Activated naive CD8-positive, alpha-beta T cell (primary cell): Measurements from ENCODE around the gene ACTR10.
"Not testable (repeated sequence)": the region's sequence is repeated elsewhere in the genome, so short reads cannot be mapped to it uniquely, and the experiment has no call there.

Source experiments
- H3K27ac Mint-ChIP-seq: one replicate; pipeline ENCODE4 v1.8.0; 2021; ENCODE audit warnings: mixed read lengths
- H3K27me3 Mint-ChIP-seq: one replicate; pipeline ENCODE4 v1.8.0; 2021; ENCODE audit warnings: mixed read lengths
- H3K36me3 Mint-ChIP-seq: one replicate; pipeline ENCODE4 v1.8.0; 2021; ENCODE audit warnings: mixed read lengths
- H3K4me1 Mint-ChIP-seq: one replicate; pipeline ENCODE4 v1.8.0; 2021; ENCODE audit warnings: low read depth, mixed read lengths
- H3K4me3 Mint-ChIP-seq: one replicate; pipeline ENCODE4 v1.8.0; 2021; ENCODE audit warnings: mild to moderate bottlenecking, mixed read lengths
- H3K9me3 Mint-ChIP-seq: one replicate; pipeline ENCODE4 v1.8.0; 2021; ENCODE audit warnings: low read depth, mixed read lengths

The ACTR10 gene

DNA sequence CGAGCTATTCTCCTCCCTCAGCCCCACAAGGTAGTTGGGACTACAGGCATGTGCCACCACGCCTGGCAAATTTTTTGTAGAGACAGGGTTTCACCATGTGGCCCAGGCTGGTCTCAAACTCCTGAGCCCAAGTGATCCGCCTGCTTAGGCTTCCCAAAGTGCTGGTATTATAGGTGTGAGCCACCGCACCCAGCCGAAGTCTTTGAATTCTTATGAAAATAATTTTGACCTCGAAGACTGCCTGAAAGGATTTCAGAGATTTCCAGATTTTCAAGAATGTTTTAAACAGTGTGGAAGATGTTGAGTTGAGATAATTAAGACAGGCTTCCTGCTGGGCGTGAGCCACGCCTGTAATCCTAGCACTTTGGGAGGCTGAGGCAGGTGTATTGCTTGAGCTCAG is 49.7 kb downstream of the ACTR10 start:
- Mint-ChIP-seq H3K27me3 (no peaks in the 10 kb centered on the region), H3K9me3 (no peaks in the 10 kb centered on the region), H3K4me1 (peaks cover 45% of the 10 kb centered on the region), H3K27ac (no peak overlapping the region), H3K4me3 (no peak overlapping the region), H3K36me3 (peaks cover 15% of the 10 kb centered on the region)

DNA sequence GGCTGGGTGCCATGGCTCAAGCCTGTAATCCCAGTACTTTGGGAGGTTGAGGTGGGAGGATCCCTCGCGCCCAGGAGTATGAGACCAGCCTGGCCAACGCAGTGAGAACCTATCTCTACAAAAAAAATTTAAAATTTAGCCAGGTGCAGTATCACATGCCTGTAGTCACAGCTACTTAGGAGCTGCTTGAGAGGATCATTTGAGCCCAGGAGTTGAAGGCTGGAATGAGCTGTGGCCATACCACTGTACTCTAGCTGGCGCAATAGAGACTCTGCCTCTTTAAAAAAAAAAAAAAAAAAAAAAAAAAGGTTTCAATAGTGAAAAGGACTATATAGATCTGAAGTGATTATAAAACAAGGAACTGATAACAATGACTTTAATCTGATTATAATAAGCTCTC is 58.2 kb downstream of the ACTR10 start:
- Mint-ChIP-seq H3K36me3 (peaks cover 8% of the 10 kb centered on the region), H3K27ac (no peak overlapping the region), H3K27me3 (no peaks in the 10 kb centered on the region)

DNA sequence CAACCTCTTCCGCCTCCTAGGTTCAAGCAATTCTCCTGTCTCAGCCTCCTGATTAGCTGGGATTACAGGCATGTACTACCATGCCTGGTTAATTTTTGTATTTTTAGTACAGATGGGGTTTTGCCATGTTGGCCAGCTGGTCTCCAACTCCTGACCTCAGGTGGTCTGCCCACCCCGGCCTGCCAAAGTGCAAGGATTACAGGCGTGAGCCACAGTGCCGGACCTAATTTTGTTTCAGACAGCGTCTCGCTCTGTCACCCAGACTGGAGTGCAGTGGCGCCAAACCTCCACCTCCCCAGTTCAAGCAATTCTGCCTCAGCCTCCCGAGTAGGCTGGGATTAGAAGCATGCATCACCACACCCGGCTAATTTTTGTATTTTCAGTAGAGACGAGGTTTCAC is 62.1 kb downstream of the ACTR10 start:
- H3K27ac Mint-ChIP-seq, H3K9me3 Mint-ChIP-seq, H3K27me3 Mint-ChIP-seq, H3K4me3 Mint-ChIP-seq: not testable (repeated sequence)
- H3K4me1 Mint-ChIP-seq, result peaks cover 26% of the 10 kb centered on the region
- H3K36me3 Mint-ChIP-seq, result peaks cover 20% of the 10 kb centered on the region

More for the DNA sequence above, 58.2 kb downstream of the ACTR10 start:
- Mint-ChIP-seq H3K4me3 (no peak overlapping the region), H3K9me3 (no peaks in the 10 kb centered on the region), H3K4me1 (peaks cover 21% of the 10 kb centered on the region)

DNA sequence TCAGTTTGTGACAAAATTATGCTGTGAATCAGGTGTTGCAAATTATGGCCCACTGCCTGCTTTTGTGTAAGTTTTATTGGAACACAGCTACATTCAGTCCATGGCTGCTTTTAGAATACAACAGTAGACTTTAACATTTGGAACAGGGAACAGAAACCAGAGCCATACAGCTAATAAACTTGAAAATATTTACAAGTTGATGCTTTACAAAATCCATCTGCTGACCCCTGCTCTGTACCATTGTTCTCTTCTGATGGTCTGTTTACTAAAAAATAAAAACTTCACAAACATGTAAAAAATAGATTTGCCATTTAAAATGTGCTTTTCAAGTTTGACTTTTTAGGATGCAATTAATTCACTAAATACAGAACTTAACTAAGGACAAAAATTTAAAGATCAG is 65.5 kb downstream of the ACTR10 start:
- H3K27me3 Mint-ChIP-seq, result no peaks in the 10 kb centered on the region
- peak overlapping the region; percentile 41 for H3K27ac Mint-ChIP-seq
- no peaks in the 10 kb centered on the region for H3K9me3 Mint-ChIP-seq
- peaks cover 19% of the 10 kb centered on the region for H3K36me3 Mint-ChIP-seq
- H3K4me3 Mint-ChIP-seq, result no peak overlapping the region
- H3K4me1 Mint-ChIP-seq, result peaks cover 20% of the 10 kb centered on the region

DNA sequence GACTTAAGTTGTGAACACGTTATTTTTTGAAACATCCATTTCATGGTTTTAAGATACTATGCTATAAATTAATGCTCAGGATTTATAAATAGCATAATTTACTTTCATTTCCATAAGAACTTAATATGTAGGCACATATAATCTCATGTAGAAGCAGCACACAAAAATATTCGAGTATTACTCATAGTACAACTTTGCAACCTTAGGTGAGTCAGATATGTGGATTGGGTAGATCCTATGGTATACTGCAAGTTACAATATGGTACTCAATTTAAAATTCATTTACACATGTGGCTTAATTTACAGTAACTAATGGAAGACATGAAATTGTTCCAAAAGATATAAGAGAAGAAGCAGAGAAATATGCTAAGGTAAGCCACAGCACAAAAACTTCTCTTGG is 70.7 kb downstream of the ACTR10 start:
- H3K4me3 Mint-ChIP-seq, result no peak overlapping the region
- peak overlapping the region; percentile 70 for H3K27ac Mint-ChIP-seq
- no peaks in the 10 kb centered on the region for H3K9me3 Mint-ChIP-seq
- H3K4me1 Mint-ChIP-seq, result peaks cover 46% of the 10 kb centered on the region
- H3K36me3 Mint-ChIP-seq, result peaks cover 23% of the 10 kb centered on the region
- H3K27me3 Mint-ChIP-seq, result no peaks in the 10 kb centered on the region

DNA sequence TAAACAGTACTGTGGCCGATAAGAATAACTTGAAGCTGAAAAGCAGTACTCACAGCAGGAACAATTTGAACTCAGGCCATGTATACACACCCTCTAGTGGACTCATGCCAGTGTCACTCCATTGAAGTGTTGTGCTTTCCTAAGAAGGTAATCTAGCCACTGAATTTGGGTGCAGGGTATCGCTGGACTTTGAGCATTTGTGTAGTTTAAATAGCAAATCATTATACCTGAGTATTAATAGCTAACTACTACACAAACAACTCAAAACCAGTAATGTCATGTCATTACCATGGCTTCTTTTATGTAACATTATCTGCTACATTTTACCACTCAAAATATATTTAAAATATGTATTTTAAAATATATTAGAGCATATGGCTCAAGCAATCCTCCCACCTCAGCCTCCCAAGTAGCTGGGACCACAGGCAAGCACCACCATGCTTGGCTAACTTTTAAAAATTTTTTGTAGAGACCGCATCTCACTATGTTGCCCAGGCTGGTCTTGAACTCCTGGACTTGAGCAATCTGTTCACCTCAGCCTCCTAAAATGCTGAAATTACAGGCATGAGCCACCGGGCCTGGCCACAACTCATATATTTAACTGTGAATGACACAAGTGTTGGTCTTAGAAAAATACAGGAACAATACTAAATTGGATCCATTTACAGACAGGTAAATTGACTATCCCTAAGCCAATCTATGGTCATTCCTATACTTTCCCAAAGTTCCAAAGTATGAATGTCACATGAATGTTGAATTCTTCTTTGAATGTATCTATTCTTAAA is 72.8 kb downstream of the ACTR10 start:
- Mint-ChIP-seq H3K27me3 (no peaks in the 10 kb centered on the region), H3K4me1 (peaks cover 53% of the 10 kb centered on the region), H3K27ac (peak overlapping the region; percentile 17), H3K9me3 (no peaks in the 10 kb centered on the region), H3K4me3 (no peak overlapping the region), H3K36me3 (peaks cover 20% of the 10 kb centered on the region)

DNA sequence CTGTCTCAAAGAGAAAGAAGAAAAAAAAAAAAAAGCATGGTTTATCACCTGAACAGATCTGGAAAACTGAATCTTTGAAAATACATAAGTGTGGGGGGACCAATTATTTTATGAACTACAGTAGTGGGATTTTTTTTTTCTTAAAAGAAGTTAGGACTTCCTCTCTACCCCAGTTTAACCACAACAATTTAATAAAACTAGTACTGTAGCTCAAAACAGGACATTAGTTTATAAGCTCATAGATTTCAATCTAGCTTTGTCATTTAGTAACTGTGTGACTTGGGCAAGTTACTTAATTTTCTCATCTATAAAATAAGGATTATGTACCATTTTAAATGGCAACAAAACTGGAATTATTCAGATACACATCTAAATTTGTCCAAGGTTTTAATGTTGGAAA is 74.9 kb downstream of the ACTR10 start:
- Mint-ChIP-seq H3K27me3 (no peaks in the 10 kb centered on the region), H3K4me3 (peak overlapping the region; percentile 50), H3K27ac (peak overlapping the region; percentile 90), H3K9me3 (no peaks in the 10 kb centered on the region), H3K36me3 (peaks cover 21% of the 10 kb centered on the region), H3K4me1 (peaks cover 61% of the 10 kb centered on the region)

DNA sequence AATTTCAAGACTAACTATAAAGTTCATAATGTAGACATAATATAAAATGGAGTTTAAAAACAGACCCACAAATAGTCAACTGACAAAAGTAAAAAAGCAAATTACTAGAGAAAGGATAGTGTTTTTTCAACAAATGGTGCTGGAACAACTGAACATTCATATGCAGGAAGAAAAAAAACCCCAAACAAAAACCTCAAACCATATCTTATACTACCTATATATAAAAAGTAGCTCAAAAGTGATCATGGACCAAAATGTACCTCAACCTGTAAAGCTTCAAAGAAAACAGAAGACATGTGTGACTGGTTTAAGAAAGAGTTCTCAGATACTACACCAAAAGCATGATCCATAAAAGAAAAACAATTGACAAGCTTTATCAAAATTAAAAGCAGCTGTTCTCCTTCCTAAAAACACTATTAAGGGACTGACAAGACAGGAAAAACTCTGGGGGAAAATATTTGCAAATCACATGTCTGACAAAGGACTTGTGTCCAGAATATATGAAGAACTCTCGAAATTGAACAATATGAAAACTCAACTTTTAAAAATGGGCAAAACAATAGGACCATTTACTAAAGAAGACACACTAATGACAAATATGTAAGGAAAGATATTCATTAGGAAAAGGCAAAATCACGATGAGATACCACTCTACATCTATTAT is 75.7 kb downstream of the ACTR10 start:
- H3K4me1 Mint-ChIP-seq, result peaks cover 62% of the 10 kb centered on the region
- peak overlapping the region; percentile 36 for H3K4me3 Mint-ChIP-seq

DNA sequence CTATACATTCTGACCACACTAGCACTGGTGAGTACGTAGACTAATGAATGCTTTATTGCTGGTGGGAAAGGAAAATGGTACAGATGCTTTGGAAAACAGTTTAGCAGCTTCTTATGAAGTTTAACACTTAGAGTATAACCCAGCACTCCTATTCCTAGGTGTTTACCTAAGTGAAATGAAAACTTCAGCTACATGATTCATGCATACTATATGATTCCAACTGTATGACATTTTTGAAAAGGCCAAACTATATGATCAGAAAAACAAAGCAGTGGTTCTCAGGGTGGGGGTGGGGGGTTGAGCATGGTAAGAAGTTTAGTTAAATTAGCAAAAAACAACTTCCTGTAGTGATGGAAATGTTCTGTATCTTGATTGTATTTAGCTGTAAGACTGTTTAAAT is 76.3 kb downstream of the ACTR10 start:
- H3K4me1 Mint-ChIP-seq, result peaks cover 63% of the 10 kb centered on the region
- peak overlapping the region; percentile 90 for H3K27ac Mint-ChIP-seq
- H3K4me3 Mint-ChIP-seq, result peak overlapping the region; percentile 36
- H3K9me3 Mint-ChIP-seq, result no peaks in the 10 kb centered on the region
- no peaks in the 10 kb centered on the region for H3K27me3 Mint-ChIP-seq
- H3K36me3 Mint-ChIP-seq, result peaks cover 16% of the 10 kb centered on the region

More for the DNA sequence above, 75.7 kb downstream of the ACTR10 start:
- Mint-ChIP-seq H3K27me3 (no peaks in the 10 kb centered on the region), H3K9me3 (no peaks in the 10 kb centered on the region), H3K27ac (peak overlapping the region; percentile 90), H3K36me3 (peaks cover 15% of the 10 kb centered on the region)

DNA sequence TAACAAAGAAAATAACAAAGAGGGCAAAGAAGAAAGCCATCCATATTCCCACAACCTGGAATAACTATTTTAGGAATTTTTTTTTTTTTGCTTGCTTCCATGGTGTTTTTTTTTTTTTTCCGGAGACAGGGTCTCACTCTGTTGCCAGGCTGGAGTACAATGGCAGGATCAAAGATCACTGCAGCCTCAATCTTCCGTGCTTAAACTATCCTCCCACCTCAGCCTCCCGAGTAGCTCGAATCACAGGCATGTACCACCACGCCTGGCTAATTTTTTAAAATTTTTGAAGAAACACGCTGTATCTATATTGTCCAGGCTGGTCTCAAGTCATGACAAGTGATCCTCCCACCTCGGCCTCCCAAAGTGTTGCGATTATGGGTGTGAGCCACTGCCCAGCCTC is 78.2 kb downstream of the ACTR10 start:
- no peaks in the 10 kb centered on the region for H3K27me3 Mint-ChIP-seq
- peaks cover 17% of the 10 kb centered on the region for H3K36me3 Mint-ChIP-seq
- H3K9me3 Mint-ChIP-seq, result no peaks in the 10 kb centered on the region
- no peak overlapping the region for H3K4me3 Mint-ChIP-seq
- H3K4me1 Mint-ChIP-seq, result peaks cover 74% of the 10 kb centered on the region
- H3K27ac Mint-ChIP-seq, result no peak overlapping the region

DNA sequence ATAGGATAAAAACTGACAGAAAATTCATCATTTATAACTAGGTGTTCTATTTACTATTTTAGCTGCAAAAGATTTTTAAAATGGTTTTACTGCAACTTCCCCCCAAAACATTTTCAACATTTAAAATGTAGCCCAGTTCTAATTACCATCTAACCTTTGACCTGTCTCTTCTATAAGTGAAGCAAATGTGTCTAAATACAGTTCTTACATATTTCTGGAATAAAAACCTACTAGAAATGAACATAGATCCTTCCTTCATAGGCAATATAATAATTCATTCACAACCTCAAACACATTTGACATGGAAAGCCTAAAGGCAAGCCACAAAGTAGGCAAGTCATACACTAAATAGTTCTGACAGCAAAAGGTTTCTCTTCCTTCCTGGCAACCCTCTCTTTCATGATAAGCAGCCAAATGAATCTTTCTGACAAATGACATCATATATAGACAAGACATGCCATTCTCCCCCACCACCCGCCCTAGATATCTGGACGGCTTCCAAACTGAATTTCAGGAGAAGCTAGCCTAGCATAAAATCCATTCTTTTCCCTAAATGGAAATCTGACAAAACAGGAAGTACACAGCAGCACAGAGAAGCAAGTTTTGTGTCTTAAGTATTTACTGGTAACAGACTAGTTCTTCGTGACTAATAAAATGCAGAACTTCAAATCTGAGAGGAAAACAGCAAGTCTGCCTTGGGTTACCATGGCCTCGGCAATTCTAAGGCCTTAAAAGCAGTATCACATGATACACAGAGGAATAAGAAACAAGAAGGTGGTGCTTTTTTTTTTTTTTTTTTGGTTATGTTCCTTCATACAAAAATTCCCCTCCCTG is 81.2 kb downstream of the ACTR10 start:
- Mint-ChIP-seq H3K4me1 (peaks cover 77% of the 10 kb centered on the region), H3K4me3 (peak overlapping the region; percentile 65), H3K9me3 (no peaks in the 10 kb centered on the region), H3K27ac (peak overlapping the region; percentile 89), H3K36me3 (peaks cover 18% of the 10 kb centered on the region), H3K27me3 (no peaks in the 10 kb centered on the region)

DNA sequence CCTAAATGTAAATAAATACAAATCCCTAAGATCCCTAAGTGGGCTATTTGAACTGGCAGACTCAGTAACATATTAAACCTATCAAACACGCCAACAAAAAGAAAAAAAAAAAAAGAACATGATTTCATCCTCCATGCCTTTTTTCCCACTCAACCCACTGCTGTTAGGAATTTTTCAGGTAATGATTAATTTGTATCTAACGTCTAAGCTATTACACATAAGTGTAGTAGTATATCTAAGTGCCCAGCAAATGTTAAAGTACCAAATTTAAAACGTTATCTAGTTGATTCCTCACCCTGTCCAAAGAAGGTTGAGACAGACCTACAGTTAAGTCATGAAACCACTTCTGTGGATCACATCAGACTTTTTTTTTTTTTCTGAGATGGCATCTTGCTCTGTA is 82.0 kb downstream of the ACTR10 start:
- no peaks in the 10 kb centered on the region for H3K9me3 Mint-ChIP-seq

DNA sequence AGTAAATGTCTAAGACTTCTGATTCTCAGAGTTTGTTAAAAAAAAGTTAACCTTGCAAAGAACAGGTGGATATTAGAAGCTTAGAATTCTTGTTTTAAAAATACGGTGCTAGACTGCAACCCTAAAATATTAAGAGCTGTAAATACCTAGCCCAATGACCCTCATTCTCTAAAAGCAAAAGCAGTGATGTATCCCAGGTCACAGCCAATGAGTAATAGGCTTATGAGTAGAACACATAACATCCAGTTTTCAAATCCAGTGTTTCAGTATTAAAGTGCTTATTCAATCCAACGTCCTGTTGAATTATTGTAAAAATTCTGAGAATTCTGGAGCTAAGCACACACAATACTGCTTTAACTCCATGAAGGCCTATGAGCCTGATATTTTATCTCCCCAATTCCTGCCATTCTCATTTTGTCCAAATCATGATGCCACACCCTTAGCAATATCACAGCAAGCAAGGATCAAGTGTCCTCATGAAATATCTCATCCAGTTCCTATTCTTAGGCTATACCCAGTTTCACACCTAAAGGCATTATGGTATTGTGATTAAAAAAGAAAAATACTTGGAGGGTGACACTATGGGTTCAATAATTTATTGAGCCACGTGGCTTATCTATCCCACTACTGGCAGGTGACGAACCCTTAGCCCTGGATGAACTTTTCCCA is 83.1 kb downstream of the ACTR10 start:
- peaks cover 73% of the 10 kb centered on the region for H3K4me1 Mint-ChIP-seq
- H3K27ac Mint-ChIP-seq, result peak overlapping the region; percentile 89
- peaks cover 19% of the 10 kb centered on the region for H3K36me3 Mint-ChIP-seq
- H3K4me3 Mint-ChIP-seq, result no peak overlapping the region
- no peaks in the 10 kb centered on the region for H3K9me3 Mint-ChIP-seq
- H3K27me3 Mint-ChIP-seq, result no peaks in the 10 kb centered on the region

More for the DNA sequence above, 82.0 kb downstream of the ACTR10 start:
- H3K36me3 Mint-ChIP-seq, result peaks cover 16% of the 10 kb centered on the region
- H3K27me3 Mint-ChIP-seq, result no peaks in the 10 kb centered on the region
- H3K4me3 Mint-ChIP-seq, result peak overlapping the region; percentile 65
- H3K27ac Mint-ChIP-seq, result peak overlapping the region; percentile 89
- H3K4me1 Mint-ChIP-seq, result peaks cover 70% of the 10 kb centered on the region

DNA sequence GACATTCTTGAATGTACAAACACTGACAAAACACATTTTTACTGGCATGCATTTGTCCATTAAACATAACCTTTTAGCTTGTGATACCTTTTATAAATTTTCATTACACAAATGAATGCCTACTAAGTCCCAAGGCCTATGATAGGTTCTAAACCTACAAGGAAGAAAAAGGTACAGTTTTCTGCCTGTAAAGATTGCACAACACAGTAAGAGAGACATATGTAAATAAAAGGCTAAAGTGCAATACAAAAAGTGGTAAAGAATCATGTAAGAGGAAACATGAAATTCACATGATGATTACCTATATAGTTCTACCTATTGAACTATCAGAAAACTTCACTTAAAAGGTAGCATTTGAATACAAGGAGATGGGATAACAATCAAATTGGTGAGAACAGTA is 83.8 kb downstream of the ACTR10 start:
- no peaks in the 10 kb centered on the region for H3K9me3 Mint-ChIP-seq
- H3K4me1 Mint-ChIP-seq, result peaks cover 76% of the 10 kb centered on the region
- peaks cover 19% of the 10 kb centered on the region for H3K36me3 Mint-ChIP-seq
- no peak overlapping the region for H3K4me3 Mint-ChIP-seq
- peak overlapping the region; percentile 59 for H3K27ac Mint-ChIP-seq
- no peaks in the 10 kb centered on the region for H3K27me3 Mint-ChIP-seq
